Osteoblast (primary cell): Measurements from ENCODE around the gene ACAP3. TPM values are rescaled to one million over a fixed set of nuclear protein-coding genes. Genes with fewer than 3 reads are reported as not detected.
A peak's percentile ranks its signal among the peaks of the same experiment; 100 is the strongest.

Experiments used
- DNase-seq: peaks from one replicate; pipeline ENCODE4 v3.0.0; 2011; ENCODE audit warnings: low spot score, mixed read lengths; ENCODE audit not compliant: insufficient read length; ENCODE audit errors: missing footprints
- H2AFZ ChIP-seq: 2 replicates; pipeline ENCODE4 v1.6.0; 2011; ENCODE audit warnings: mild to moderate bottlenecking, low read length
- H3K27ac ChIP-seq: 2 replicates; pipeline ENCODE4 v1.5.1; 2011; ENCODE audit warnings: mild to moderate bottlenecking, low read depth, low read length, moderate library complexity
- H3K27me3 ChIP-seq: 2 replicates; pipeline ENCODE4 v1.6.0; 2012; ENCODE audit warnings: mild to moderate bottlenecking, control low read depth, inconsistent platforms, low read length, moderate library complexity; ENCODE audit not compliant: insufficient read depth
- H3K36me3 ChIP-seq: 2 replicates; pipeline ENCODE4 v1.5.1; 2011; ENCODE audit warnings: mild to moderate bottlenecking, low read length, control low read depth, moderate library complexity; ENCODE audit not compliant: insufficient read depth
- H3K4me1 ChIP-seq: 2 replicates; pipeline ENCODE4 v1.5.1; 2011; ENCODE audit warnings: mild to moderate bottlenecking, low read length, control low read depth, moderate library complexity; ENCODE audit not compliant: insufficient read depth
- H3K4me2 ChIP-seq: 2 replicates; pipeline ENCODE4 v1.6.0; 2011; ENCODE audit warnings: mild to moderate bottlenecking, low read length; ENCODE audit not compliant: insufficient read depth
- H3K4me3 ChIP-seq: fragments of 200-600 bp; sonication (generic); 3 replicates; pipeline ENCODE4 v1.5.1; 2012; ENCODE audit warnings: mild to moderate bottlenecking, low read length, inconsistent platforms; ENCODE audit not compliant: insufficient read depth
- H3K79me2 ChIP-seq: 2 replicates; pipeline ENCODE4 v1.6.0; 2012; ENCODE audit warnings: mild to moderate bottlenecking, low read length, control low read depth, inconsistent platforms; ENCODE audit not compliant: insufficient read depth
- H3K9me3 ChIP-seq: 2 replicates; pipeline ENCODE4 v1.5.1; 2011; ENCODE audit warnings: low read depth, low read length, control low read depth
- H4K20me1 ChIP-seq: 2 replicates; pipeline ENCODE4 v1.6.0; 2012; ENCODE audit warnings: mild to moderate bottlenecking, low read length, control low read depth; ENCODE audit not compliant: insufficient read depth
- CTCF ChIP-seq: IDR thresholded peaks from 2 replicates; pipeline ENCODE4 v1.5.1; 2011; ENCODE audit warnings: mild to moderate bottlenecking, low read depth, low read length, moderate library complexity; ENCODE audit errors: extremely low read depth
- total RNA-seq: library from RNA; depleted of rRNA; stranded (reverse); fragments of >200 nt; gene quantifications from 2 replicates; pipeline ENCODE4 v1.2.3, GENCODE V29; 2012

Gene ACAP3
- total RNA-seq, 1 donor, result 46.7 TPM

GRCh38 chr1:1352786-1353388, 45.2 kb upstream of the ACAP3 start:
- H3K27ac ChIP-seq, result peak overlapping the region; percentile 6
- no peak overlapping the region for H3K4me2 ChIP-seq

GRCh38 chr1:1351511-1352427, 44.0 kb upstream of the ACAP3 start:
- H3K36me3 ChIP-seq, result peaks cover 29% of the 10 kb centered on the region
- H3K4me2 ChIP-seq, result peak overlapping the region; percentile 23
- H3K9me3 ChIP-seq, result no peaks in the 10 kb centered on the region
- TF ChIP-seq CTCF, result no peak
- DNase-seq, result peak; percentile 97
- no peaks in the 10 kb centered on the region for H3K27me3 ChIP-seq
- H2AFZ ChIP-seq, result no peak overlapping the region
- H3K4me3 ChIP-seq, result peak overlapping the region; percentile 28
- peaks cover 41% of the 10 kb centered on the region for H4K20me1 ChIP-seq
- peaks cover 59% of the 10 kb centered on the region for H3K79me2 ChIP-seq
- peaks cover 18% of the 10 kb centered on the region for H3K4me1 ChIP-seq
- no peak overlapping the region for H3K27ac ChIP-seq

More at GRCh38 chr1:1352786-1353388, 45.2 kb upstream of the ACAP3 start:
- Histone ChIP-seq H3K36me3 (peaks cover 29% of the 10 kb centered on the region), H3K79me2 (peaks cover 59% of the 10 kb centered on the region), H2AFZ (no peak overlapping the region), H3K27me3 (no peaks in the 10 kb centered on the region), H3K4me3 (no peak overlapping the region), H3K4me1 (peaks cover 6% of the 10 kb centered on the region), H4K20me1 (peaks cover 37% of the 10 kb centered on the region), H3K9me3 (no peaks in the 10 kb centered on the region)
- DNase-seq, result peak; percentile 87
- no peak for TF ChIP-seq CTCF

- H3K4me1 ChIP-seq, result peaks cover 40% of the 10 kb centered on the region
- H4K20me1 ChIP-seq, result peaks cover 59% of the 10 kb centered on the region
- H3K36me3 ChIP-seq, result peaks cover 24% of the 10 kb centered on the region
- peak; percentile 14 for TF ChIP-seq CTCF
- H3K27me3 ChIP-seq, result no peaks in the 10 kb centered on the region
- peaks cover 64% of the 10 kb centered on the region for H3K79me2 ChIP-seq
- H3K4me3 ChIP-seq, result peak within 1 kb of the TSS; percentile 82
- peak; percentile 99 for DNase-seq
- H3K9me3 ChIP-seq, result no peaks in the 10 kb centered on the region
- H3K4me2 ChIP-seq, result peak within 1 kb of the TSS; percentile 92
- H3K27ac ChIP-seq, result peak within 1 kb of the TSS; percentile 64
- H2AFZ ChIP-seq, result no peak within 1 kb of the TSS
These were observed 41.7 kb upstream of the ACAP3 start, which contains the start of gene DVL1 for GRCh38 chr1:1349256-1350012. Gene DVL1 (minus strand): TSS chr1:1349418. CDS start chr1:1349065, 353 bp downstream.
